K562 (cell line): ENCODE results near the gene DMAC2L. TPM values are rescaled to one million over a fixed set of nuclear protein-coding genes. Genes with fewer than 3 reads are reported as not detected.

Source experiments
- ATAC-seq: fragments of 200-7000 bp; cut with Tn5 transposase; 3 replicates; pipeline ENCODE4 v1.9.1; 2020; ENCODE audit warnings: moderate library complexity
- BruUV-seq: library from RNA; stranded (reverse); fragments of 400-500 nt; replicated peaks from 2 replicates; lab custom pipeline; 2021; lab: Mats Ljungman, UMichigan
- CTCF ChIA-PET: fragments of 300-600 bp; formaldehyde crosslinking; extraction: SDS; loops from one replicate; lab custom pipeline; 2021; ENCODE audit warnings: low intra/inter-chr PET ratio; lab: Yijun Ruan, JAX
- POLR2A ChIA-PET: fragments of 300-600, 350-650 bp; sonication (Branson Sonifier 250); formaldehyde crosslinking; extraction: SDS; loops from one replicate; lab custom pipeline; 2021; ENCODE audit warnings: antibody characterized with exemption, inconsistent platforms; lab: Yijun Ruan, JAX
- DNase-seq, 4 experiments: peaks; one replicate each; pipeline versions ENCODE4 v3.0.0 to v3.0.0-alpha.2; 2011 to 2018; ENCODE audit warnings: low spot score in 3 of 4, mixed read lengths in 3 of 4; ENCODE audit errors: extremely low read depth in 1 of 4
- FAIRE-seq: peaks from 2 replicates; lab custom pipeline; 2011; peaks lifted over from hg19 to GRCh38; lab: Jason Lieb, UNC
- H2AFZ ChIP-seq: 2 replicates; pipeline ENCODE4 v1.6.0; 2011; ENCODE audit warnings: low read depth, low read length, control low read depth, inconsistent platforms
- H3K27ac ChIP-seq: fragments of 200-600 bp; 3 replicates; pipeline ENCODE4 v1.8.0; 2011; ENCODE audit warnings: low read depth, mild to moderate bottlenecking, control low read depth, inconsistent platforms, low read length, moderate library complexity, mixed read lengths; ENCODE audit errors: extremely low read depth
- H3K27me3 ChIP-seq, 2 experiments: fragments of 300-600 bp in 1 of 2; 2 replicates in 1 of 2; 3 replicates in 1 of 2; pipeline versions ENCODE4 v1.6.0 to v1.8.0; 2011; ENCODE audit warnings: inconsistent platforms in 2 of 2, low read length in 2 of 2, mild to moderate bottlenecking in 1 of 2, mixed read lengths in 1 of 2, moderate library complexity in 1 of 2; ENCODE audit not compliant: control insufficient read depth in 2 of 2, insufficient read depth in 2 of 2
- H3K36me3 ChIP-seq: fragments of 300-600 bp; 3 replicates; pipeline ENCODE4 v1.8.0; 2011; ENCODE audit warnings: mild to moderate bottlenecking, low read length, inconsistent platforms; ENCODE audit not compliant: control insufficient read depth, insufficient read depth
- H3K4me1 ChIP-seq, 2 experiments: fragments of 200-600 bp in 1 of 2; replicated peaks in 1 of 2; 2 replicates in 1 of 2; 3 replicates in 1 of 2; pipeline versions ENCODE4 v1.5.1 to v1.8.0; 2011; ENCODE audit warnings: inconsistent platforms in 2 of 2, low read length in 2 of 2, mild to moderate bottlenecking in 1 of 2, mixed read lengths in 1 of 2, moderate library complexity in 1 of 2; ENCODE audit not compliant: control insufficient read depth in 2 of 2, insufficient read depth in 2 of 2
- H3K4me2 ChIP-seq: 2 replicates; pipeline ENCODE4 v1.6.1; 2011; ENCODE audit warnings: low read length, control low read depth, inconsistent platforms, mixed read lengths; ENCODE audit not compliant: insufficient read depth
- H3K4me3 ChIP-seq: fragments of 200-600 bp; sonication (generic), shearing (Covaris generic); 2 replicates; pipeline ENCODE4 v1.5.1; 2016; ENCODE audit warnings: control low read depth, inconsistent platforms
- H3K79me2 ChIP-seq: fragments of 200-600 bp; 3 replicates; pipeline ENCODE4 v1.8.0; 2011; ENCODE audit warnings: low read length, inconsistent platforms; ENCODE audit not compliant: control insufficient read depth, insufficient read depth
- H3K9ac ChIP-seq, 2 experiments: 2 replicates each; pipeline versions ENCODE4 v1.6.0 to v1.6.1; 2011; ENCODE audit warnings: low read depth in 2 of 2, low read length in 2 of 2, control low read depth in 1 of 2, inconsistent platforms in 1 of 2, mild to moderate bottlenecking in 1 of 2, mixed read lengths in 1 of 2; ENCODE audit not compliant: insufficient read depth in 1 of 2
- H3K9me1 ChIP-seq: one replicate; pipeline ENCODE4 v1.6.0; 2011; ENCODE audit warnings: inconsistent platforms, mild to moderate bottlenecking, low read length, moderate library complexity; ENCODE audit not compliant: control insufficient read depth, insufficient read depth
- H3K9me3 ChIP-seq: replicated peaks from 2 replicates; pipeline ENCODE4 v1.5.1; 2011; ENCODE audit warnings: low read depth, low read length, inconsistent platforms; ENCODE audit not compliant: control insufficient read depth, insufficient read depth
- H4K20me1 ChIP-seq: replicated peaks from 2 replicates; pipeline ENCODE4 v1.6.1; 2011; ENCODE audit warnings: low read length, inconsistent platforms, mixed read lengths; ENCODE audit not compliant: control insufficient read depth, insufficient read depth
- ETS2 ChIP-seq: IDR thresholded peaks from 2 replicates; pipeline ENCODE4 v1.6.1; 2016; ENCODE audit warnings: borderline replicate concordance, missing genetic modification characterization, mild to moderate bottlenecking, moderate library complexity, missing compliant biosample characterization; ENCODE audit not compliant: poor library complexity, severe bottlenecking
- FOXA1 ChIP-seq: fragments of 450-650 bp; IDR thresholded peaks from 2 replicates; pipeline ENCODE4 v1.6.1; 2016; ENCODE audit warnings: mild to moderate bottlenecking, borderline replicate concordance
- FOXP1 ChIP-seq: sonication (generic); formaldehyde crosslinking; IDR thresholded peaks from 2 replicates; pipeline ENCODE4 v1.8.0; 2022; ENCODE audit warnings: mild to moderate bottlenecking, missing genetic modification reagents
- HIVEP1 ChIP-seq: fragments of 250-450 bp; sonication (Bioruptor Pico); IDR thresholded peaks from 2 replicates; pipeline ENCODE4 v1.4.0; 2020; ENCODE audit warnings: mild to moderate bottlenecking
- JUND ChIP-seq, 2 experiments: IDR thresholded peaks; 2 replicates in 1 of 2; 3 replicates in 1 of 2; pipeline ENCODE4 v1.6.1; 2011; ENCODE audit warnings: borderline replicate concordance in 2 of 2, low read depth in 2 of 2, low read length in 2 of 2, improper control_type of control experiment in 1 of 2, missing biosample characterization in 1 of 2, missing genetic modification characterization in 1 of 2, missing genetic modification reagents in 1 of 2
- ZBTB1 ChIP-seq: sonication (generic); formaldehyde crosslinking; IDR thresholded peaks from 2 replicates; pipeline ENCODE4 v1.8.1; 2023; ENCODE audit warnings: missing genetic modification reagents, low read depth, mild to moderate bottlenecking, borderline replicate concordance
- ZC3H4 ChIP-seq: sonication (generic); formaldehyde crosslinking; IDR thresholded peaks from 2 replicates; pipeline ENCODE4 v1.9.0; 2021; ENCODE audit warnings: missing genetic modification reagents, borderline replicate concordance
- WGBS: fragments of 100-300 bp; shearing (Covaris generic); methylation state at CpG from one replicate; pipeline ENCODE4 v1.1.6; 2016; ENCODE audit warnings: low coverage, mixed read lengths; ENCODE audit not compliant: insufficient coverage; ENCODE audit errors: missing lambda C conversion rate; 5-methylcytosine and 5-hydroxymethylcytosine counted together
- in situ Hi-C: fragments of 300-500 bp; cut with MboI; formaldehyde crosslinking; loops from 4 replicates; pipeline ENCODE4 v1.15.0; 2018; ENCODE audit warnings: inconsistent platforms, mixed read lengths
- intact Hi-C: fragments of 100-400 bp; cut with micrococcal nuclease; formaldehyde crosslinking; loops from 2 replicates; pipeline ENCODE4 v1.14.2; 2022
- polyA plus RNA-seq, 8 experiments: library from polyadenylated mRNA; depleted of rRNA in 4 of 8; stranded (reverse) in 5 of 8; unstranded in 3 of 8; fragments of >200 nt; fragmentation: Nextera tagmentation in 2 of 8; fragmentation: Illumina TruSeq in 1 of 8; extraction: Ambion mirVana in 2 of 8; extraction: Trizol in 1 of 8; gene quantifications; 2 replicates each; pipeline versions ENCODE4 v1.2.1 to v1.2.3, GENCODE V29; 2011 to 2014; ENCODE audit warnings: inconsistent platforms in 1 of 8, missing spikeins in 1 of 8
- total RNA-seq, 7 experiments: library from RNA; depleted of rRNA in 6 of 7; stranded (reverse); fragments of >200 nt in 6 of 7; fragmentation: Illumina TruSeq in 2 of 7; extraction: Trizol in 2 of 7; gene quantifications; 2 replicates each; pipeline versions ENCODE4 v1.2.1 to v1.2.3, GENCODE V29; 2011 to 2021; ENCODE audit warnings: low replicate concordance in 1 of 7
- TF ChIP-seq, protein P1 (sequence below): fragments of 450-650 bp; IDR thresholded peaks from 2 replicates; pipeline ENCODE4 v1.6.1; 2016; ENCODE audit warnings: borderline replicate concordance
- TF ChIP-seq, protein P2 (sequence below): fragments of 450-650 bp; formaldehyde crosslinking; conservative IDR thresholded peaks from 2 replicates; pipeline ENCODE4 v1.4.0; 2022; ENCODE audit warnings: mild to moderate bottlenecking, missing genetic modification characterization

Gene DMAC2L
- total and polyA plus RNA-seq, 9 of the 15 experiments (the other 6 are each of a cell fraction or from before 2014, with no cell fraction given): 4.0 to 37.2 (median 9.3) TPM

DNA sequence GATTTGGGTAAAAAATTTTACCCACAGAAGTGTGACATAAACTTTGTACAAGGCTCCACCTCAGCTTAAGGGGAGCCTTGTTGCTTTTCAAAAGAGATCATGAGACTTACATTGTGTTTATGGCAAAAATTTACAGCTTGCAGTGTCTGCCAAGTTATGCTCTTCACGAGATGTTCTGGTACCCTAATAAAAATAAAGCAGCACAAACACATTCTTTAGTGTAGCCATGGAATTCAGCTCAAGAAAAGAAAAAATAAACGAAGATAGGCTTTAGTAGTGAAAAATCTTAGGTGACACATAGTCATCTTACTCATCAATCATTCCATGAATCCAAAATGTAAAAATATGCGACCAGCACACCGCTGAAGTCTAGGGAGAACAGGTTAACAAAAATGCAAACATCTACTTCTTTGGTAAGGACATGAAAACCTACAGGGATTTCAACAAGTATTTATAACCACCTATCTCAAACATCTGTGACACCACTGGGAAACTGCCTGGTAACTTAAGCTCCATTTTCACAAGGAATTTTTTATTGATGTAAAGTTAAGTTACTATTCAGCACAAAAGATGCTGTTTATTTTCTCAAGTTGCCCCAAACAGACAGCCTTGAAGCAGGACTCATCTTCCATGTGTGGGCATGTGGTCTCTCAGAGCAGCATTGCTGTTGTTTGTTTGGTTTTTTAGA is 32.9 kb downstream of the DMAC2L start:
- CTCF ChIA-PET: no interaction called here
- POLR2A ChIA-PET: no interaction called here
- no peak for DNase-seq
- no peak for ATAC-seq
- Histone ChIP-seq H3K9me1 (no peaks in the 10 kb centered on the region), H4K20me1 (no peaks in the 10 kb centered on the region), H3K27ac (no peak overlapping the region), H3K4me1 (peaks cover 0 to 31% of the 10 kb centered on the region in 2 experiments; a peak in 3 of 5 replicates), H2AFZ (no peak overlapping the region), H3K4me2 (no peak overlapping the region), H3K9ac (no peak overlapping the region), H3K79me2 (no peaks in the 10 kb centered on the region), H3K9me3 (no peaks in the 10 kb centered on the region), H3K27me3 (no peaks in the 10 kb centered on the region), H3K36me3 (no peaks in the 10 kb centered on the region; the same call in 2 of the 3 replicates), H3K4me3 (no peak overlapping the region)
- in situ Hi-C loops: loop anchor here (25.0 kb wide), 1 partner anchor 442 kb away; no protein-coding TSS in a partner anchor
- intact Hi-C loops: no loop called here
- WGBS: 42% methylated on average over 4 of the region's 4 CpGs
- FAIRE-seq: no peak
- no TSS peak for BruUV-seq
- TF ChIP-seq FOXP1 (CRISPR knock-in tag): no peak
- TF ChIP-seq JUND (IDR thresholded peaks at IDR 0.05; ENCODE audit: borderline replicate concordance, low read depth, low read length): no peak
- TF ChIP-seq JUND (tag; IDR thresholded peaks at IDR 0.05; ENCODE audit: borderline replicate concordance, low read depth, low read length): no peak
- no peak for TF ChIP-seq HIVEP1 (CRISPR knock-in tag)
- TF ChIP-seq ETS2 (tag): no peak
- TF ChIP-seq, protein P1, sequence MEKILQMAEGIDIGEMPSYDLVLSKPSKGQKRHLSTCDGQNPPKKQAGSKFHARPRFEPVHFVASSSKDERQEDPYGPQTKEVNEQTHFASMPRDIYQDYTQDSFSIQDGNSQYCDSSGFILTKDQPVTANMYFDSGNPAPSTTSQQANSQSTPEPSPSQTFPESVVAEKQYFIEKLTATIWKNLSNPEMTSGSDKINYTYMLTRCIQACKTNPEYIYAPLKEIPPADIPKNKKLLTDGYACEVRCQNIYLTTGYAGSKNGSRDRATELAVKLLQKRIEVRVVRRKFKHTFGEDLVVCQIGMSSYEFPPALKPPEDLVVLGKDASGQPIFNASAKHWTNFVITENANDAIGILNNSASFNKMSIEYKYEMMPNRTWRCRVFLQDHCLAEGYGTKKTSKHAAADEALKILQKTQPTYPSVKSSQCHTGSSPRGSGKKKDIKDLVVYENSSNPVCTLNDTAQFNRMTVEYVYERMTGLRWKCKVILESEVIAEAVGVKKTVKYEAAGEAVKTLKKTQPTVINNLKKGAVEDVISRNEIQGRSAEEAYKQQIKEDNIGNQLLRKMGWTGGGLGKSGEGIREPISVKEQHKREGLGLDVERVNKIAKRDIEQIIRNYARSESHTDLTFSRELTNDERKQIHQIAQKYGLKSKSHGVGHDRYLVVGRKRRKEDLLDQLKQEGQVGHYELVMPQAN: no peak
- TF ChIP-seq ZBTB1: no peak
- TF ChIP-seq, protein P2, sequence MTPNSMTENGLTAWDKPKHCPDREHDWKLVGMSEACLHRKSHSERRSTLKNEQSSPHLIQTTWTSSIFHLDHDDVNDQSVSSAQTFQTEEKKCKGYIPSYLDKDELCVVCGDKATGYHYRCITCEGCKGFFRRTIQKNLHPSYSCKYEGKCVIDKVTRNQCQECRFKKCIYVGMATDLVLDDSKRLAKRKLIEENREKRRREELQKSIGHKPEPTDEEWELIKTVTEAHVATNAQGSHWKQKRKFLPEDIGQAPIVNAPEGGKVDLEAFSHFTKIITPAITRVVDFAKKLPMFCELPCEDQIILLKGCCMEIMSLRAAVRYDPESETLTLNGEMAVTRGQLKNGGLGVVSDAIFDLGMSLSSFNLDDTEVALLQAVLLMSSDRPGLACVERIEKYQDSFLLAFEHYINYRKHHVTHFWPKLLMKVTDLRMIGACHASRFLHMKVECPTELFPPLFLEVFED (CRISPR knock-in tag): no peak
- TF ChIP-seq ZC3H4 (CRISPR knock-in tag): no peak
- TF ChIP-seq FOXA1: no peak
